Ascending aorta (tissue), 2 donors: ENCODE measurements around the gene AHNAK. TPM values are rescaled to one million over a fixed set of nuclear protein-coding genes. Genes with fewer than 3 reads are reported as not detected.

Experiments used
- DNase-seq, 2 donors: peaks; one replicate each; pipeline ENCODE4 v3.0.0-alpha.2; 2019; ENCODE audit warnings: low spot score in 2 of 2
- H3K27ac ChIP-seq, 2 donors: fragments of 200-600 bp; sonication (generic); one replicate each; pipeline ENCODE4 v1.5.1; 2016 to 2017; ENCODE audit warnings: mild to moderate bottlenecking in 1 of 2
- H3K27me3 ChIP-seq: fragments of 200-600 bp; sonication (generic); one replicate; pipeline ENCODE4 v1.5.1; 2017
- H3K36me3 ChIP-seq, 2 donors: fragments of 200-600 bp; sonication (generic); one replicate each; pipeline ENCODE4 v1.5.1; 2016
- H3K4me1 ChIP-seq, 2 donors: fragments of 200-600 bp; sonication (generic); one replicate each; pipeline ENCODE4 v1.5.1; 2016 to 2017; ENCODE audit warnings: mild to moderate bottlenecking in 1 of 2
- H3K4me3 ChIP-seq, 2 donors: fragments of 200-600 bp; sonication (generic); one replicate each; pipeline ENCODE4 v1.5.1; 2016 to 2017; ENCODE audit warnings: mild to moderate bottlenecking in 1 of 2
- H3K9me3 ChIP-seq, 2 donors: fragments of 200-600 bp; sonication (generic); one replicate each; pipeline ENCODE4 v1.5.1; 2016
- intact Hi-C: fragments of 100-400 bp; cut with DNase I; formaldehyde crosslinking; loops from one replicate; pipeline ENCODE4 v1.15.1; 2023
- total RNA-seq: library from RNA; depleted of rRNA; stranded (reverse); fragments of >200 nt; gene quantifications from one replicate; pipeline ENCODE4 v1.1.0, GENCODE V29; 2016
- TF ChIP-seq, protein P1 (sequence below), 3 experiments: fragments of 200-600 bp in 2 of 3; fragments of 450-650 bp in 1 of 3; sonication (generic) in 2 of 3; IDR thresholded peaks; one replicate each; pipeline ENCODE4 v1.5.1; 2016 to 2019; ENCODE audit warnings: antibody characterized with exemption in 3 of 3, mild to moderate bottlenecking in 1 of 3, moderate library complexity in 1 of 3

The AHNAK gene
- total RNA-seq, 1 donor from 2014 or later, result 718 TPM

DNA sequence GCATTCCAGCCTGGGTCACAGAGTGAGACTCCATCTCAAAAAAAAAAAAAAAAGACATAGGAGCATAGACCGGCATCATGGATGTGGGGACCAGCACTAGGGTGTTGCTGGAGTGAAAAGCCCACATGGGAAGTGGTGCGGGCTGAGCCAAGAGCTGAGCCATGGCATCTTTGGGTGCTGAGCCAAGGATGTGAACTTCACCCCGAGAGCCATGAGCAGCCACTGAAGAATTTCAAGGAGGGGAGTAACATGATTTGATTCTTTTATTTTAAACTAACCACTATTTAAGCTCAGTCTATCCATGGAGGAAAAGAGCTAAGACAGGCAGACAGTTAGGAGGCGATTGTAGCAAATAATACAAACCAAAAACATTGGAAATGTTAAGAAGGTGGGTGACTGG, 57.4 kb downstream of the AHNAK start:
- no peaks in the 10 kb centered on the region for H3K9me3 ChIP-seq
- TF ChIP-seq, protein P1, sequence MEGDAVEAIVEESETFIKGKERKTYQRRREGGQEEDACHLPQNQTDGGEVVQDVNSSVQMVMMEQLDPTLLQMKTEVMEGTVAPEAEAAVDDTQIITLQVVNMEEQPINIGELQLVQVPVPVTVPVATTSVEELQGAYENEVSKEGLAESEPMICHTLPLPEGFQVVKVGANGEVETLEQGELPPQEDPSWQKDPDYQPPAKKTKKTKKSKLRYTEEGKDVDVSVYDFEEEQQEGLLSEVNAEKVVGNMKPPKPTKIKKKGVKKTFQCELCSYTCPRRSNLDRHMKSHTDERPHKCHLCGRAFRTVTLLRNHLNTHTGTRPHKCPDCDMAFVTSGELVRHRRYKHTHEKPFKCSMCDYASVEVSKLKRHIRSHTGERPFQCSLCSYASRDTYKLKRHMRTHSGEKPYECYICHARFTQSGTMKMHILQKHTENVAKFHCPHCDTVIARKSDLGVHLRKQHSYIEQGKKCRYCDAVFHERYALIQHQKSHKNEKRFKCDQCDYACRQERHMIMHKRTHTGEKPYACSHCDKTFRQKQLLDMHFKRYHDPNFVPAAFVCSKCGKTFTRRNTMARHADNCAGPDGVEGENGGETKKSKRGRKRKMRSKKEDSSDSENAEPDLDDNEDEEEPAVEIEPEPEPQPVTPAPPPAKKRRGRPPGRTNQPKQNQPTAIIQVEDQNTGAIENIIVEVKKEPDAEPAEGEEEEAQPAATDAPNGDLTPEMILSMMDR (IDR thresholded peaks at IDR 0.05), result no peak
- H3K4me3 ChIP-seq, result no peak overlapping the region
- no peaks in the 10 kb centered on the region for H3K36me3 ChIP-seq
- H3K27me3 ChIP-seq, result no peaks in the 10 kb centered on the region
- DNase-seq, result no peak
- H3K4me1 ChIP-seq, result no peaks in the 10 kb centered on the region
- intact Hi-C loops, result no loop called here
- H3K27ac ChIP-seq, result no peak overlapping the region

DNA sequence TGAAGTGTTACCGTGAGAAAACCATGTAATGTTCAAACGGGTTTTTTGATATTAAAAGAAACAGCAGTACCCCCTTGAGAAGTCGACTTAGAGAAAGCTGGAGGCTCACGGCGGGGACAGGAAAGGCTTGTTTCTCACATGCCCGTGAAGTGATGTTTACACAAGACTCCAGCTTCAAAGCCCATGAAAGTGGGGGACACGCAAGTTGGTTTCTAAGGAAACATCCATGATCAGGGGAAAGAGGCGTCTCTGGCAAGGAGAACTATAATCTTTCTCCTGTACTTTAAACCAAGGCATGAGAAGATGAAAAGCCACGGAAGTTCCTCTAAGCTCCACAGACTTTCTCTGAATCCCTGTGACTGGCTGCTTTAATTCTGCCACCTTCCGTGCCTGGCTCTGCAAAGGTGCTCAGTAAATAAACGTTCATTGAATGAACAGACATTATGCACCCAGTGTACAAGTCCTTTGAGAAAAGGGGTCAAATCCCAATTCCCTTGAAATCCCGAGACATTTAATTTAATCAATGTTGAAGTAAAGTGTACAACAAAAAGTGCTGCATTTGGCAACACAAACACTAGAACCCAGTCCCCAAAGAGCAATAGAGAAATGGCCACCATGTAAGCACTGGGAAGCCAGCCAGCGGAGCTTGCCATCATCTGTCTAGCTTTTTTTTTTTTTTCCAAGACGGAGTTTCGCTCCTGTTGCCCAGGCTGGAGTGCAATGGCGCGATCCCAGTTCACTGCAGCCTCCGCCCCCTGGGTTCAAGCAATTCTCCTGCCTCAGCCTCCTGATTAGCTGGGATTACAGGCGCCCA, 58.7 kb downstream of the AHNAK start:
- Histone ChIP-seq H3K9me3 (no peaks in the 10 kb centered on the region), H3K4me3 (no peak overlapping the region), H3K27me3 (no peaks in the 10 kb centered on the region), H3K27ac (no peak overlapping the region), H3K36me3 (no peaks in the 10 kb centered on the region), H3K4me1 (no peaks in the 10 kb centered on the region)
- DNase-seq, result no peak
- TF ChIP-seq, protein P1 (IDR thresholded peaks at IDR 0.05), result no peak
- intact Hi-C loops, result no loop called here

- intact Hi-C loops, result no loop called here
- Histone ChIP-seq H3K4me1 (no peaks in the 10 kb centered on the region), H3K4me3 (no peak overlapping the region), H3K27ac (no peak overlapping the region), H3K36me3 (no peaks in the 10 kb centered on the region), H3K27me3 (no peaks in the 10 kb centered on the region), H3K9me3 (no peaks in the 10 kb centered on the region)
- no peak for DNase-seq
- TF ChIP-seq, protein P1 (IDR thresholded peaks at IDR 0.05), result no peak
These were observed 59.5 kb downstream of the AHNAK start for GRCh38 chr11:62487136-62487535.

DNA sequence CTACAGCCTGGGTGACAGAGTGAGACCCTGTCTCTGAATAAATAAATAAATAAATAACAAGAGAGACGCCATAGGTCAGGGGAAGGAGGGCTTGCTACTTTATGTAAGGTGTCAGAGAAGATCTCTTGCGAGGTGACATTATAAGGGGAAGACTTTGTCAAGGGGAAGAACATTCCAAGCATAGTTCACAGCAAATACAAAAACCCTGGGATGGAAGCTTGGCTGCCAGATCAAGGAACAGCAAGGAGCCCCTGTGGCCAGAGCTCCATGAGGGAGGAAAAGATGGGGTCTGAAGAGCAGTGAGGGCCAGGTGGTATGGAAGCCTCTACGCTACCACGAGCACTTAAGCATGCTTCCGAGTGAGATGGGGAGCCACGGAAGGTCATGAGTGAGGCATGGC, 62.3 kb downstream of the AHNAK start:
- Histone ChIP-seq H3K27ac (no peak overlapping the region), H3K4me1 (peaks cover 0 to 7% of the 10 kb centered on the region in 2 donors), H3K4me3 (no peak overlapping the region), H3K9me3 (no peaks in the 10 kb centered on the region), H3K27me3 (no peaks in the 10 kb centered on the region), H3K36me3 (no peaks in the 10 kb centered on the region)
- TF ChIP-seq, protein P1 (IDR thresholded peaks at IDR 0.05), result no peak
- intact Hi-C loops, result no loop called here
- no peak for DNase-seq

DNA sequence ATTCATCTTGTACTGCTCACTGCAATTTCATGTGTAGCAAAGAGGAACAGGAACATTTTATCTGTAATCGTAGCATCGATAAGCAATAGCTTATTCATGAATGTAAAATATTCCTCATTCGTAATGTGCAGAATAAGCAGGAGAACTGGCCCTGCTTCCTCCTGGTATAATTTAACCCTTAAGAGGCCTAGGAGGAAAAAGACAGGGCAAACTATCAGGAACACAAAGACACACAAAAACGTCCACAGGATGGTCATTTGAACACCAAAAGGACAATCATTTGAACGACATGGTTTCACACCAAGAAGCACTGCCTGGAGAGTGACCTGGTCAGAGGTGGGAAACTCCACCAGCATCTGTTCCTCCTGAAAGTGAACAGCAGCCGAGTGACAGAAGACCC, 63.9 kb downstream of the AHNAK start:
- intact Hi-C loops, result no loop called here
- Histone ChIP-seq H3K27me3 (no peaks in the 10 kb centered on the region), H3K9me3 (no peaks in the 10 kb centered on the region), H3K4me1 (peaks cover 0 to 7% of the 10 kb centered on the region in 2 donors), H3K27ac (no peak overlapping the region), H3K4me3 (no peak overlapping the region), H3K36me3 (no peaks in the 10 kb centered on the region)
- no peak for DNase-seq
- TF ChIP-seq, protein P1 (IDR thresholded peaks at IDR 0.05), result no peak
